Activated B cell treated with CpG ODN at 0.5 μM for 24 hours (primary cell): ENCODE results near the gene NEUROG2. TPM values are rescaled to one million over a fixed set of nuclear protein-coding genes. Genes with fewer than 3 reads are reported as not detected.

Experiments used
- ATAC-seq: fragments of 200-7000 bp; cut with Tn5 transposase; one replicate; pipeline ENCODE4 v1.10.0; 2021; ENCODE audit warnings: low read depth, mild to moderate bottlenecking, moderate library complexity
- CTCF ChIA-PET: fragments of 350-600 bp; sonication (Branson Sonifier 250); formaldehyde crosslinking; loops from one replicate; lab custom pipeline; 2021; ENCODE audit warnings: antibody characterized with exemption; lab: Charles Lee
- POLR2A ChIA-PET: fragments of 350-600 bp; sonication (Branson Sonifier 250); formaldehyde crosslinking; loops from one replicate; lab custom pipeline; 2021; ENCODE audit warnings: antibody characterized with exemption; lab: Charles Lee
- DNase-seq: peaks from one replicate; pipeline ENCODE4 v3.0.0; 2022
- H3K27ac Mint-ChIP-seq: one replicate; pipeline ENCODE4 v1.8.0; 2020; ENCODE audit warnings: mixed read lengths
- H3K27me3 Mint-ChIP-seq: one replicate; pipeline ENCODE4 v1.8.0; 2021; ENCODE audit warnings: mixed read lengths
- H3K36me3 Mint-ChIP-seq: one replicate; pipeline ENCODE4 v1.8.0; 2021; ENCODE audit warnings: low read depth, mixed read lengths
- H3K4me1 Mint-ChIP-seq: one replicate; pipeline ENCODE4 v1.8.0; 2021; ENCODE audit warnings: mixed read lengths
- H3K4me3 Mint-ChIP-seq: one replicate; pipeline ENCODE4 v1.8.0; 2020; ENCODE audit warnings: mild to moderate bottlenecking, mixed read lengths
- H3K9me3 Mint-ChIP-seq: one replicate; pipeline ENCODE4 v1.8.0; 2020; ENCODE audit warnings: mixed read lengths
- CTCF ChIP-seq: fragments of 200-600 bp; IDR thresholded peaks from one replicate; pipeline ENCODE4 v1.8.0; 2022; ENCODE audit warnings: antibody characterized with exemption, mild to moderate bottlenecking
- intact Hi-C: fragments of 100-400 bp; cut with micrococcal nuclease; formaldehyde crosslinking; loops from one replicate; pipeline ENCODE4 v1.15.1; 2024
- total RNA-seq: library from RNA; stranded (reverse); gene quantifications from 2 replicates; pipeline ENCODE4 v1.2.3, GENCODE V29; 2022

NEUROG2 gene
- total RNA-seq, 1 donor from 2014 or later, result not detected

GRCh38 chr4:112517911-112518310, 1.9 kb upstream of the NEUROG2 start:
- no peak for TF ChIP-seq CTCF
- ChIA-PET CTCF (no interaction called here), POLR2A (interaction anchor here (0.7 kb wide), 1 partner anchor 378 kb away, joined by 3 read pairs; no protein-coding TSS in a partner anchor)
- DNase-seq (no peak), ATAC-seq (no peak)
- Mint-ChIP-seq H3K9me3 (peaks cover 2% of the 10 kb centered on the region), H3K27ac (no peak overlapping the region), H3K27me3 (peaks cover 79% of the 10 kb centered on the region), H3K36me3 (peaks cover 2% of the 10 kb centered on the region), H3K4me1 (peaks cover 58% of the 10 kb centered on the region), H3K4me3 (peak overlapping the region; percentile 70)
- intact Hi-C loops, result loop anchor here (1.0 to 5.0 kb wide), 3 partner anchors 9 to 1891 kb away; partner anchors contain the start of gene AP1AR

- Mint-ChIP-seq H3K4me1 (peaks cover 52% of the 10 kb centered on the region), H3K4me3 (peak overlapping the region; percentile 70), H3K9me3 (peaks cover 2% of the 10 kb centered on the region), H3K27me3 (peaks cover 84% of the 10 kb centered on the region), H3K27ac (no peak overlapping the region), H3K36me3 (peaks cover 2% of the 10 kb centered on the region)
- ATAC-seq (no peak), DNase-seq (peak; percentile 18)
- TF ChIP-seq CTCF, result no peak
- intact Hi-C loops, result loop anchor here (2.0 to 5.0 kb wide), 2 partner anchors 286 to 1890 kb away; partner anchors contain the start of gene AP1AR
- CTCF ChIA-PET, result no interaction called here
- POLR2A ChIA-PET, result no interaction called here
Observed at GRCh38 chr4:112517067-112517634, 1.2 kb upstream of the NEUROG2 start.

- Mint-ChIP-seq H3K36me3 (peaks cover 2% of the 10 kb centered on the region), H3K27me3 (peaks cover 84% of the 10 kb centered on the region), H3K27ac (no peak overlapping the region), H3K9me3 (peaks cover 5% of the 10 kb centered on the region), H3K4me1 (peaks cover 50% of the 10 kb centered on the region), H3K4me3 (peak overlapping the region; percentile 92)
- ChIA-PET POLR2A (no interaction called here), CTCF (no interaction called here)
- intact Hi-C loops, result loop anchor here (2.0 to 5.0 kb wide), 2 partner anchors 286 to 1889 kb away; partner anchors contain the start of gene AP1AR
- DNase-seq (peak; percentile 19), ATAC-seq (peak; percentile 15)
- TF ChIP-seq CTCF, result no peak
Observed at GRCh38 chr4:112516471-112517066, 589 bp upstream of the NEUROG2 start.

- ChIA-PET CTCF (interaction anchor here (0.8 to 0.9 kb wide), 2 partner anchors 187 to 188 kb away, joined by 3 read pairs; no protein-coding TSS in a partner anchor), POLR2A (interaction anchor here (0.6 kb wide), 1 partner anchor 249 kb away, joined by 3 read pairs; no protein-coding TSS in a partner anchor)
- H3K9me3 Mint-ChIP-seq, result peaks cover 7% of the 10 kb centered on the region
- peak; percentile 49 for DNase-seq
- peak overlapping the region; percentile 92 for H3K4me3 Mint-ChIP-seq
- H3K27me3 Mint-ChIP-seq, result peaks cover 79% of the 10 kb centered on the region
- peak overlapping the region; percentile 62 for H3K27ac Mint-ChIP-seq
- no peak for TF ChIP-seq CTCF
- intact Hi-C loops, result loop anchor here (1.0 to 5.0 kb wide), 3 partner anchors 8 to 1888 kb away; partner anchors contain the start of gene AP1AR
- H3K36me3 Mint-ChIP-seq, result peaks cover 2% of the 10 kb centered on the region
- H3K4me1 Mint-ChIP-seq, result peaks cover 49% of the 10 kb centered on the region
- peak; percentile 46 for ATAC-seq
Observed at GRCh38 chr4:112515198-112516065, 548 bp downstream of the NEUROG2 start.
